EL (cell line): ENCODE results near the gene NT5DC4.

Experiments
- DNase-seq: peaks from one replicate; pipeline ENCODE4 v3.0.0-alpha.2; 2016

NT5DC4 gene

GRCh38 chr2:112756207-112756606 lies 35.4 kb downstream of the NT5DC4 start:
- no peak for DNase-seq

- DNase-seq: no peak
Measured at GRCh38 chr2:112757265-112757664, 36.4 kb downstream of the NT5DC4 start.

DNA sequence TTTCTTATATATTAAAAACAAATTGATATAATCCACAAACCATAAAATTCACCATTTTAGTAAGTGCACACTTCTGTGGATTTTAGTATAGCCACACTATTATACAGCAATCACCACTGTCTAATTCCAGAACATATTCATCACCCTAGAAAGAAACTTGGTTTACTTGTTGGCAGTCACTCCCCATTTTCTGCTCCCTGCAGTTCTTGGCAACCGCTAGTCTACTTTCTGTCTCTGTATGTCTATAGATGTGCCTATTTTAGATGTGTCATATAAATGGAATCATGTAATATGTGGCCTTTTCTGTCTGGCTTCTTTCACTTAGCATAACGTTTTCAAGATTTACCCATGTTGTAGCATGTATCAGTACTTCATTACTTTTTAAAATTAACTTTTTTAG lies 37.9 kb downstream of the NT5DC4 start:
- DNase-seq: no peak

GRCh38 chr2:112760149-112760548 lies 39.3 kb downstream of the NT5DC4 start:
- no peak for DNase-seq

- no peak for DNase-seq
Measured at GRCh38 chr2:112762276-112762675, 41.5 kb downstream of the NT5DC4 start.

GRCh38 chr2:112764071-112765044 lies 43.5 kb downstream of the NT5DC4 start, which contains the start of gene CKAP2L:
Gene CKAP2L, minus strand, starts transcription at chr2:112764609. Its CDS starts 11 bp downstream, at chr2:112764598.
- DNase-seq: peak; percentile 99

DNA sequence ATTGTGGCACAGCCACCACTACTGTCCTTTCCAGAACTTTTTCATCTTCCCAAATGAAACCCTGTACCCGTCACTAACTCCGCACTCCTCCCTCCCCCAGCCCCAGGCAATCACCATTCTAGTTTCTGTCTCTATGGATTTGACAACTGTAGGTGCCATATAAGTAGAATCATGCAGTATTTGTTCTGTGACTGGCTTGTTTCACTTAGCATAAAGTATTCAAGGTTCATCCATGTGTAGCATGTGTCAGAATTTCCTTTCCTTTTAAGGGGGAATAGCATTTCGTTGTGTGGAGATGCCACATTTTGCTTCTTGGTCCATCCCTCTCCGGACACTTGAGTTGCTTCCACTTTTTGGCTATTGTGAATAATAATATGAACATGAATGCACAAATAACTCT lies 44.4 kb downstream of the NT5DC4 start:
- DNase-seq: peak; percentile 20

DNA sequence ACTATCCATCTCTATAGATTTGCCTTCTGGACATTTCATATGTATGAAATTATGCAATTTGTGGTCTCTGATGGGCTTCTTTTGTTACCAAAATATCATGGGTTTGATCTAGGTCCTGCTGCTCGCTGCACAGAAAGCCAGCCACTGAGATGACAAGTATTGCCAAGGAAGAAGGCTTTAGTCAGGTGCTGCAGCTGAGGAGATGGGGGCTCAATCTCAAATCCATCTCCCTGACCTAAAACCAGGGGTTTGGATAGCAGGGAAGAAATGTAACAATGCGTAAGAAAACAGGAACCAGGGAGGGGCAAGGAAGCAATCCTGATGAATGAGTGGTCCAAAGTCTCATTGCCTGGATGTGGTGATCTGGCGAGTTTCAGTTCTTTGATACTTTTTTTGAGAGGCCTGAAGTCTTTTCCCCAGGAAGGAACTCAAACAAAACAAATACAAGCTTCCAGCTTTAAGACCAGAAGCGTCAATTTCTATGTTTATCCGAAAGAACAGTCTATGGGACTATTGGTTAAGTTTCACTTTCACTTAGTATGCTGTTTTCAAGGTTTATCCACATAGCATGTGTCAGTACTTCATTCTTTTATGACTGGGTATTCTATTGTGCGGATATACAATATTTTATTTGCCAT lies 47.0 kb downstream of the NT5DC4 start:
- DNase-seq: no peak

DNA sequence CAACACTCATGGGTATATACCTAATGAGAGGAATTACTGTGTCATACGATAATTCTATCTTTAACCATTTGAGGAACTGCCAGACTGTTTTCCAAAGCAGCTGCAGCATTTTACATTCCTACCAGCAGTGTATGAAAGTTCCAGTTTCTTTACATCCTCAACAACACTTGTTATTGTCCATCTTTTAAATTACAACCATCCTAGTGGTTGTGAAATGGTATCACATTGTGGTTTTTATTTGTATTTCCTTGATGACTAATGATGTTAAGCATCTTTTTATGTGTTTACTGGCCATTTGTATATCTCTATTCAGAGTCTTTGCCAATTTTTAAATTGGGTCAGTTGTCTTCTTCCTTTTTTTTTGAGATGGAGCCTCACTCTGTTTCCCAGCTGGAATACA lies 47.6 kb downstream of the NT5DC4 start:
- DNase-seq: peak; percentile 29

DNA sequence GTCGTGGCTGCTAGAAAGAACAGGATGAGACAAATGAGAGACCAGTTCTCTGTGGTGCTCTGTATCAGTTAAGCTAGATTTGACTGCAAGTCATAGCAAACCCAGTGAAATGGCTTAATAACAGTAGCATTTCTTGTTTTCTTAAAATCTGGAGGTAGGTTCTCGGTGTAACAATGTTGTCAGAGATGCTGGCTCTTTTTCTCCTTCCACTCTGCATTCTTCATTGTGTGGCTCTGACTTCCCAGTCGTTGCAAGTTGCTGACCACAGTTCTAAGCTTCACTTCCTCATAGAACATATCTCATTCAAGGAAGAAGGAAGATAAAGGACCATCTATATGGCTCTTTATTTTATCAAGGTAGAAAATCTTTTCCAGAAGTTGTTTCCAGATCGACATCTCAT lies 51.5 kb downstream of the NT5DC4 start:
- DNase-seq: no peak

- no peak for DNase-seq
Measured at GRCh38 chr2:112772911-112773475, 52.2 kb downstream of the NT5DC4 start.

DNA sequence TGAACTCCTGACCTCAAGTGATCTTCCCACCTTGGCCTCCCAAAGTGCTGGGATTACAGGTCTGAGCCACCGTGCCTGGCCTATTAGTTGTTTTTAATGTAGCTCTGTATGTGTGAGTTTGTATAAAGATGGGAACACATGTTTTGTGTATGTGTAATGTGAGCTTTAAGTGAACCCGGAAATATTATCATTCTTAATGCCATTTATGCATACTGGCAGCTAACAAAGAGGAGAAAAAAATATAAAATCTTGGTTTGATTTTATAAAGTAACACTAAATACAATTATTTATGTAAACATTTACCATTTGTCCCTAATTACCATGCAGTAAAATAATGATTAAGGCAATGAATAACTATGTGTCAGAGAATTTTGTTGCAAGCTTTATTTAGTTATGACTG lies 52.7 kb downstream of the NT5DC4 start:
- DNase-seq: no peak

DNA sequence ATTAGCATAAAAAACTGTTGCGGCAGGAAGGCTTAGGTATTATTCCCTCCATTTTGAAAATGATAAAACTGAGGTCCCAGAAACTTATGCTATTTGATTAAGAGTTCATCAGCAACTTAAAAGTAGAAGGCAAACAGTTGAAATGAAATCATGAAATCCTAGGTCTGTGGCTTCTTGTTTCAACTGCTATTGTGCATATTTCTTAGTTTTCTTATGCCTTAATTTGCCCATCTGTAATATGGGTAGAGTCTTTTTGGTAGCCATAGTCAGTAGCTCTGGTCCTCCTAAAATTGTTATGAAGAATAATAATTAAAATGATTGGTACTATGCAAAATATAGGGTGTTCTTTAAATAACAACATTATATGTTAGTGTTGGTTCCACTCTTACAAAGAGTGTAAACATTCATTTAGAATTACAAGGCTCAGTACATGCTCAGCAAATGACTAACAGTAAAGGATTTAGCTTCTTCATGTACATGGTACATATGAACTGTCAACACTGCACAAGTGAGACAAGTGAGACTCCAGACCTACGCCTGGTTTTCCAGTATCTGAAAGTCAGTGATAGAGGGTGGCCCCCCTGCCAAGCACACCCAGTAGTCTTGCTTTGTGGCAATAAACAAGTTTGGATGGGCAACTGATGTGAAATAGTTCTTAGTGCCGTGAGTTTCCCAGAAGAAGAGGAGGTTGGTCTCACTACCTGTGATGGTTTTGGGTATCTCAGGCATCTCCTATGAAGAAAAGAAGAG lies 53.9 kb downstream of the NT5DC4 start:
- no peak for DNase-seq

GRCh38 chr2:112776113-112776512 lies 55.3 kb downstream of the NT5DC4 start:
- no peak for DNase-seq

DNA sequence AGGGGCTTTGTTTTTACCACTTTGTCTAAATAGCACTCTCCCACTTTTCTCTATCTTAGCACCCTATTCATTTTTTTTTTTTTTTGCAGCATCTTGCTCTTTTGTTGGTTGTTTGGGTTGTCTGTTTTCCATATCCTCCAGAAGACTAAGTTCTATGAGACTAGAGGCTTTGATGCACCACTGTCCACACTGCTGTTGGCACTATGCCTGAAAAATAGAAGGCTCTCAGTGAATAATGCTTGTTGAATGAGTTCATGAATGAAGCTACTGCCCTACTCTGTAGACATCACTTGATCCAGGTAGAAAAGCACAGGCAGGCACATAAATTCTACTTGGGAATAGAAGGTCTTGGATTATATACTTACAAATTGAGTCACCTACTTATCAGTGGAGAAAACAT lies 56.2 kb downstream of the NT5DC4 start:
- DNase-seq: no peak

GRCh38 chr2:112779598-112779997 lies 58.8 kb downstream of the NT5DC4 start:
- no peak for DNase-seq

DNA sequence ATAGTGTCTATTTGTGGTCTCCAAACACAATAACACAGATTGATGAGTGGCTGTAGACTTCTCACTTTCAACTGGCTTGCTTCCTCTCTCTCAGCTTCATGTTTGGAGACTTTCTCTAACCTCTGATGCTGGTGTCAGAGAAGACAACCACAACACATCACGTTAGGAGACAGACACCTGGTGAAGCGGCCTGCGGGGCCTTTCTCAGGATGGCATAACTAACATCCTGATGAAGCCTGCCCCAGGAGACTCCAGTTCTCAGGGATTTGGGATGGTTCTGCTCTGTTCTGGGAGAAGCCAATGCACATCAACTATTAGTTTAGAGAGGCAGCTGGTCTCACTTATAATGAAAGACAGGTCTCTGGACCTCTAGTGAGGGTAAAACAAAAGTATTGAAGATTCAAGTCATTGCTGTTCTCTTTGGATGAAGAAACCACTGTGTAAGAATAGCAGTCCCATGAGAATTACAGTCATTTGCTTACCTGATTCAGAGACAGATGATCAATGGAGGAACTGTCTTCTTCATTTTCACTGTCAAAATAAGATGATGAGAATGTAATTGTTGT lies 61.5 kb downstream of the NT5DC4 start:
- DNase-seq: no peak

DNA sequence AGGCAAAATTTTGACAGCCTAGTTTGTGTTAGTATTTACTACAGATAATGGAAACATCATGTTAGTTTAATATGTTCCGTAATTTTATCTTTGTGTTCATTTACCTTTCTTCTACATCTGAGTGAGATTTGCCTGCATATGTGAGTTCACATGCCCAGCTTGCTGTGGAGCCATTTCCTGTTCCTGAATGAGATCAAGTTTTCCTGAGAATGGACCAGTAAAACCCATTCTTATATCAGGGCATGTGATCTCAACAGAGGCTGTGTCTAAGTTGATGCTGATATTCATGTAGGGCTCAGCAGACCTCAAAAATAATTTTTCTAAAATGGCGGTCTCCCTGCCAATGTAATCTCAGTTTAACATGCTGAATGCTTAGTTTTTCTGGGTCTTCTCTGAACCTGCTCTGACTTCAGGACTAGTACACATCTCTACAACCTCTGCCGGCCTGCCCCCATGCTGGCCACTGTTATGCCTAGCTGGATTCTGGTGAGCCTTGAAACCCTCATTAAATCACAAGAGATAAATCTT lies 62.4 kb downstream of the NT5DC4 start:
- DNase-seq: no peak

GRCh38 chr2:112784199-112785189 lies 63.7 kb downstream of the NT5DC4 start, which contains the start of gene IL1A:
Gene IL1A, minus strand, starts transcription at chr2:112784493. Its CDS starts 723 bp downstream, at chr2:112783770.
- DNase-seq: peak; percentile 71

GRCh38 chr2:112787294-112787693 lies 66.5 kb downstream of the NT5DC4 start:
- no peak for DNase-seq
